NB4 (cell line): Measurements from ENCODE around the gene FOXL1.

ENCODE experiments used
- POLR2A ChIP-seq: IDR thresholded peaks from 2 replicates; pipeline ENCODE4 v1.6.1; 2011; ENCODE audit warnings: mild to moderate bottlenecking; ENCODE audit not compliant: insufficient read length; ENCODE audit errors: extremely low read depth
- TF ChIP-seq, protein P1 (sequence below): IDR thresholded peaks from one replicate; pipeline ENCODE4 v1.5.1; 2012; ENCODE audit warnings: low read depth, low read length

DNA sequence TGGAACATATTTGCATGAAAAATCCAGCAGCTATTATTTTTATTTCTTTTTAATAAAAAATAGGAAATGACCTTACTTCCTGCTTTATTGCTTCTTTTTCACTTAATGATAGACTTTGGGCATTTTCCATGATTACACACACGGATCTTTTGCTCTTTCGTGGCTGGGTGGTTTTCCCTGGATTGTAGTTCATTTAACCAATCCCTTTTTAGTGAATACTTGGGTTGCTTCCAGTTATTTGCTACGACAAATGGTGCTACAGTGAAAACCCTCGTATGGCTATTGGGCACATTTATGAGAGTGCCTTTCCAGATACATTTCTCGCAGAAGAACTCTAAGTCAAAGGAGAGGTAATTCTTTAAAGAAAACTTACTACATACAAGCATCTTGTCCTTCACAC lies 38.6 kb downstream of the FOXL1 start:
- TF ChIP-seq POLR2A, result no peak
- TF ChIP-seq, protein P1, sequence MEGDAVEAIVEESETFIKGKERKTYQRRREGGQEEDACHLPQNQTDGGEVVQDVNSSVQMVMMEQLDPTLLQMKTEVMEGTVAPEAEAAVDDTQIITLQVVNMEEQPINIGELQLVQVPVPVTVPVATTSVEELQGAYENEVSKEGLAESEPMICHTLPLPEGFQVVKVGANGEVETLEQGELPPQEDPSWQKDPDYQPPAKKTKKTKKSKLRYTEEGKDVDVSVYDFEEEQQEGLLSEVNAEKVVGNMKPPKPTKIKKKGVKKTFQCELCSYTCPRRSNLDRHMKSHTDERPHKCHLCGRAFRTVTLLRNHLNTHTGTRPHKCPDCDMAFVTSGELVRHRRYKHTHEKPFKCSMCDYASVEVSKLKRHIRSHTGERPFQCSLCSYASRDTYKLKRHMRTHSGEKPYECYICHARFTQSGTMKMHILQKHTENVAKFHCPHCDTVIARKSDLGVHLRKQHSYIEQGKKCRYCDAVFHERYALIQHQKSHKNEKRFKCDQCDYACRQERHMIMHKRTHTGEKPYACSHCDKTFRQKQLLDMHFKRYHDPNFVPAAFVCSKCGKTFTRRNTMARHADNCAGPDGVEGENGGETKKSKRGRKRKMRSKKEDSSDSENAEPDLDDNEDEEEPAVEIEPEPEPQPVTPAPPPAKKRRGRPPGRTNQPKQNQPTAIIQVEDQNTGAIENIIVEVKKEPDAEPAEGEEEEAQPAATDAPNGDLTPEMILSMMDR, result no peak
